ENCODE measurements around the gene OIP5. TPM values are rescaled to one million over a fixed set of nuclear protein-coding genes. Genes with fewer than 3 reads are reported as not detected.

Gene OIP5
- polyA plus RNA-seq (2013, experiment 1 of 2) = 16.7 TPM
- 19.9 TPM for polyA plus RNA-seq (2013, experiment 2 of 2)

- Histone ChIP-seq H3K27ac (ENCODE audit: low read depth, low read length, severe bottlenecking) (peak within 1 kb of the TSS; percentile 72), H3K4me1 (ENCODE audit: control insufficient read depth, insufficient read depth, low read length, poor library complexity, severe bottlenecking) (peaks cover 6% of the 10 kb centered on the region), H3K36me3 (ENCODE audit: control insufficient read depth, insufficient read depth, low read length) (peaks cover 17% of the 10 kb centered on the region), H3K9me3 (ENCODE audit: control insufficient read depth, low read length) (no peaks in the 10 kb centered on the region), H3K4me3 (ENCODE audit: extremely low read depth, insufficient read depth, low read length, poor library complexity, severe bottlenecking) (peak within 1 kb of the TSS; percentile 86)
- WGBS, 2 experiments (ENCODE audit: insufficient coverage in 2 of 2) = 0 to 1% methylated on average over 62 to 63 of the region's 64 CpGs
Measured at GRCh38 chr15:41332194-41333025, at the start of gene OIP5, which contains the start of gene NUSAP1. TSS of gene OIP5 (minus strand) at chr15:41332591. CDS start at chr15:41332561, 30 bp downstream. TSS of gene NUSAP1 (plus strand) at chr15:41332881. CDS start at chr15:41332958, 77 bp downstream.

- no peak overlapping the region for H3K27ac ChIP-seq (ENCODE audit: low read depth, low read length, severe bottlenecking)
- 91 to 97% methylated on average over 3 to 4 of the region's 4 CpGs for WGBS, 2 experiments (ENCODE audit: insufficient coverage in 2 of 2)
- H3K4me1 ChIP-seq (ENCODE audit: control insufficient read depth, insufficient read depth, low read length, poor library complexity, severe bottlenecking) = no peaks in the 10 kb centered on the region
- H3K4me3 ChIP-seq (ENCODE audit: extremely low read depth, insufficient read depth, low read length, poor library complexity, severe bottlenecking) = no peak overlapping the region
- peaks cover 81% of the 10 kb centered on the region for H3K36me3 ChIP-seq (ENCODE audit: control insufficient read depth, insufficient read depth, low read length)
- H3K9me3 ChIP-seq (ENCODE audit: control insufficient read depth, low read length) = no peaks in the 10 kb centered on the region
Measured at GRCh38 chr15:41377978-41378377, 45.6 kb upstream of the OIP5 start.

- H3K4me3 ChIP-seq (ENCODE audit: extremely low read depth, insufficient read depth, low read length, poor library complexity, severe bottlenecking) = no peak overlapping the region
- no peaks in the 10 kb centered on the region for H3K4me1 ChIP-seq (ENCODE audit: control insufficient read depth, insufficient read depth, low read length, poor library complexity, severe bottlenecking)
- 92 to 100% methylated on average over 3 of the region's 3 CpGs for WGBS, 2 experiments (ENCODE audit: insufficient coverage in 2 of 2)
- H3K36me3 ChIP-seq (ENCODE audit: control insufficient read depth, insufficient read depth, low read length) = peaks cover 90% of the 10 kb centered on the region
- H3K9me3 ChIP-seq (ENCODE audit: control insufficient read depth, low read length) = no peaks in the 10 kb centered on the region
- H3K27ac ChIP-seq (ENCODE audit: low read depth, low read length, severe bottlenecking) = no peak overlapping the region
Measured at GRCh38 chr15:41367418-41367817, 35.0 kb upstream of the OIP5 start.

- 94% methylated on average over 2 of the region's 10 CpGs; no CpG with 5 or more reads in 1 of the 2 experiments for WGBS, 2 experiments (ENCODE audit: insufficient coverage in 2 of 2)
- Histone ChIP-seq H3K4me1 (ENCODE audit: control insufficient read depth, insufficient read depth, low read length, poor library complexity, severe bottlenecking) (no peaks in the 10 kb centered on the region), H3K27ac (ENCODE audit: low read depth, low read length, severe bottlenecking) (no peak overlapping the region), H3K9me3 (ENCODE audit: control insufficient read depth, low read length) (no peaks in the 10 kb centered on the region), H3K36me3 (ENCODE audit: control insufficient read depth, insufficient read depth, low read length) (peaks cover 94% of the 10 kb centered on the region), H3K4me3 (ENCODE audit: extremely low read depth, insufficient read depth, low read length, poor library complexity, severe bottlenecking) (no peak overlapping the region)
Measured at GRCh38 chr15:41354371-41354770, 22.0 kb upstream of the OIP5 start.

- Histone ChIP-seq H3K27ac (ENCODE audit: low read depth, low read length, severe bottlenecking) (no peak overlapping the region), H3K9me3 (ENCODE audit: control insufficient read depth, low read length) (no peaks in the 10 kb centered on the region), H3K4me1 (ENCODE audit: control insufficient read depth, insufficient read depth, low read length, poor library complexity, severe bottlenecking) (no peaks in the 10 kb centered on the region), H3K4me3 (ENCODE audit: extremely low read depth, insufficient read depth, low read length, poor library complexity, severe bottlenecking) (no peak overlapping the region), H3K36me3 (ENCODE audit: control insufficient read depth, insufficient read depth, low read length) (peaks cover 93% of the 10 kb centered on the region)
- WGBS, 2 experiments (ENCODE audit: insufficient coverage in 2 of 2) = 100% methylated on average over 5 to 6 of the region's 10 CpGs
Measured at GRCh38 chr15:41350057-41350717, 17.8 kb upstream of the OIP5 start.

GRCh38 chr15:41347236-41347635 lies 14.8 kb upstream of the OIP5 start:
- Histone ChIP-seq H3K27ac (ENCODE audit: low read depth, low read length, severe bottlenecking) (no peak overlapping the region), H3K4me1 (ENCODE audit: control insufficient read depth, insufficient read depth, low read length, poor library complexity, severe bottlenecking) (no peaks in the 10 kb centered on the region), H3K9me3 (ENCODE audit: control insufficient read depth, low read length) (no peaks in the 10 kb centered on the region), H3K36me3 (ENCODE audit: control insufficient read depth, insufficient read depth, low read length) (peaks cover 96% of the 10 kb centered on the region), H3K4me3 (ENCODE audit: extremely low read depth, insufficient read depth, low read length, poor library complexity, severe bottlenecking) (no peak overlapping the region)
- WGBS, 2 experiments (ENCODE audit: insufficient coverage in 2 of 2) = 90 to 100% methylated on average over 2 to 5 of the region's 5 CpGs

GRCh38 chr15:41341519-41341918 lies 9.1 kb upstream of the OIP5 start:
- WGBS, 2 experiments (ENCODE audit: insufficient coverage in 2 of 2) = 84 to 87% methylated on average over 4 of the region's 4 CpGs
- Histone ChIP-seq H3K36me3 (ENCODE audit: control insufficient read depth, insufficient read depth, low read length) (peaks cover 87% of the 10 kb centered on the region), H3K27ac (ENCODE audit: low read depth, low read length, severe bottlenecking) (no peak overlapping the region), H3K4me1 (ENCODE audit: control insufficient read depth, insufficient read depth, low read length, poor library complexity, severe bottlenecking) (peaks cover 6% of the 10 kb centered on the region), H3K9me3 (ENCODE audit: control insufficient read depth, low read length) (no peaks in the 10 kb centered on the region), H3K4me3 (ENCODE audit: extremely low read depth, insufficient read depth, low read length, poor library complexity, severe bottlenecking) (no peak overlapping the region)

- WGBS, 2 experiments (ENCODE audit: insufficient coverage in 2 of 2) = 88% methylated on average over 5 of the region's 5 CpGs
- H3K4me3 ChIP-seq (ENCODE audit: extremely low read depth, insufficient read depth, low read length, poor library complexity, severe bottlenecking) = no peak overlapping the region
- peaks cover 74% of the 10 kb centered on the region for H3K36me3 ChIP-seq (ENCODE audit: control insufficient read depth, insufficient read depth, low read length)
- peaks cover 6% of the 10 kb centered on the region for H3K4me1 ChIP-seq (ENCODE audit: control insufficient read depth, insufficient read depth, low read length, poor library complexity, severe bottlenecking)
- H3K9me3 ChIP-seq (ENCODE audit: control insufficient read depth, low read length) = no peaks in the 10 kb centered on the region
- no peak overlapping the region for H3K27ac ChIP-seq (ENCODE audit: low read depth, low read length, severe bottlenecking)
Measured at GRCh38 chr15:41340189-41340695, 7.9 kb upstream of the OIP5 start.

GRCh38 chr15:41337631-41338522 lies 5.5 kb upstream of the OIP5 start:
- H3K36me3 ChIP-seq (ENCODE audit: control insufficient read depth, insufficient read depth, low read length) = peaks cover 51% of the 10 kb centered on the region

GRCh38 chr15:41337047-41337446 lies 4.7 kb upstream of the OIP5 start:
- Histone ChIP-seq H3K4me3 (ENCODE audit: extremely low read depth, insufficient read depth, low read length, poor library complexity, severe bottlenecking) (no peak overlapping the region), H3K27ac (ENCODE audit: low read depth, low read length, severe bottlenecking) (no peak overlapping the region), H3K36me3 (ENCODE audit: control insufficient read depth, insufficient read depth, low read length) (peaks cover 43% of the 10 kb centered on the region), H3K9me3 (ENCODE audit: control insufficient read depth, low read length) (no peaks in the 10 kb centered on the region), H3K4me1 (ENCODE audit: control insufficient read depth, insufficient read depth, low read length, poor library complexity, severe bottlenecking) (peaks cover 8% of the 10 kb centered on the region)
- 98 to 100% methylated on average over 5 to 6 of the region's 6 CpGs for WGBS, 2 experiments (ENCODE audit: insufficient coverage in 2 of 2)

More at GRCh38 chr15:41337631-41338522, 5.5 kb upstream of the OIP5 start:
- Histone ChIP-seq H3K9me3 (ENCODE audit: control insufficient read depth, low read length) (no peaks in the 10 kb centered on the region), H3K4me3 (ENCODE audit: extremely low read depth, insufficient read depth, low read length, poor library complexity, severe bottlenecking) (no peak overlapping the region), H3K4me1 (ENCODE audit: control insufficient read depth, insufficient read depth, low read length, poor library complexity, severe bottlenecking) (peaks cover 8% of the 10 kb centered on the region), H3K27ac (ENCODE audit: low read depth, low read length, severe bottlenecking) (no peak overlapping the region)
- 94 to 96% methylated on average over 11 of the region's 13 CpGs for WGBS, 2 experiments (ENCODE audit: insufficient coverage in 2 of 2)
